GM19438 (cell line): Measurements from ENCODE around the gene KIF19.
"Not testable (repeated sequence)": the region's sequence is repeated elsewhere in the genome, so short reads cannot be mapped to it uniquely, and the experiment has no call there.

ENCODE experiments used
- ATAC-seq: cut with Tn5 transposase; IDR thresholded peaks from one replicate; pipeline ENCODE4 v1.9.1; 2021; ENCODE audit warnings: low read depth; ENCODE audit not compliant: unreplicated experiment

The KIF19 gene

GRCh38 chr17:74325743-74326379 is at the start of gene KIF19:
KIF19 (plus strand) TSS chr17:74326226; CDS start chr17:74326350, 124 bp downstream.
- ATAC-seq: no peak

GRCh38 chr17:74276541-74277009 is 49.5 kb upstream of the KIF19 start:
- ATAC-seq: no peak

GRCh38 chr17:74277935-74278334 is 48.1 kb upstream of the KIF19 start:
- no peak for ATAC-seq

GRCh38 chr17:74279617-74280016 is 46.4 kb upstream of the KIF19 start:
- ATAC-seq: not testable (repeated sequence)

GRCh38 chr17:74280093-74280513 is 45.9 kb upstream of the KIF19 start:
- ATAC-seq: no peak

GRCh38 chr17:74281799-74282198 is 44.2 kb upstream of the KIF19 start:
- no peak for ATAC-seq

- not testable (repeated sequence) for ATAC-seq
These were observed 43.8 kb upstream of the KIF19 start for GRCh38 chr17:74282274-74282586.

- ATAC-seq: no peak
These were observed 43.2 kb upstream of the KIF19 start for GRCh38 chr17:74282587-74283370.

GRCh38 chr17:74283371-74283673 is 42.7 kb upstream of the KIF19 start:
- no peak for ATAC-seq

- ATAC-seq: no peak
These were observed 38.9 kb upstream of the KIF19 start for GRCh38 chr17:74287031-74287602.

GRCh38 chr17:74288785-74289184 is 37.2 kb upstream of the KIF19 start:
- ATAC-seq: no peak

GRCh38 chr17:74289688-74290087 is 36.3 kb upstream of the KIF19 start:
- no peak for ATAC-seq

GRCh38 chr17:74290340-74290739 is 35.7 kb upstream of the KIF19 start:
- ATAC-seq: no peak

- ATAC-seq: no peak
These were observed 33.5 kb upstream of the KIF19 start for GRCh38 chr17:74292495-74292894.

- ATAC-seq: no peak
These were observed 30.1 kb upstream of the KIF19 start for GRCh38 chr17:74295625-74296547.

- ATAC-seq: no peak
These were observed 29.5 kb upstream of the KIF19 start for GRCh38 chr17:74296548-74296936.

- no peak for ATAC-seq
These were observed 28.1 kb upstream of the KIF19 start for GRCh38 chr17:74297941-74298340.

GRCh38 chr17:74298778-74299177 is 27.2 kb upstream of the KIF19 start:
- no peak for ATAC-seq

- ATAC-seq: no peak
These were observed 26.6 kb upstream of the KIF19 start for GRCh38 chr17:74299226-74300009.

- ATAC-seq: no peak
These were observed 22.7 kb upstream of the KIF19 start for GRCh38 chr17:74303305-74303704.
